Naive thymus-derived CD4-positive, alpha-beta T cell (primary cell): Measurements from ENCODE around the gene SNX9. TPM values are rescaled to one million over a fixed set of nuclear protein-coding genes. Genes with fewer than 3 reads are reported as not detected.
A peak's percentile ranks its signal among the peaks of the same experiment; 100 is the strongest.
"Not testable (repeated sequence)": the region's sequence is repeated elsewhere in the genome, so short reads cannot be mapped to it uniquely, and the experiment has no call there.

Source experiments
- ATAC-seq: fragments of 150-1000 bp; cut with Tn5 transposase; 2 replicates; pipeline ENCODE4 v1.10.0; 2021; ENCODE audit warnings: mild to moderate bottlenecking, moderate library complexity
- CTCF ChIA-PET: fragments of 350-600 bp; sonication (Branson Sonifier 250); formaldehyde crosslinking; loops from one replicate; lab custom pipeline; 2021; ENCODE audit warnings: antibody characterized with exemption; lab: Charles Lee
- POLR2A ChIA-PET: fragments of 350-600 bp; sonication (Branson Sonifier 250); formaldehyde crosslinking; loops from one replicate; lab custom pipeline; 2021; ENCODE audit warnings: antibody characterized with exemption, inconsistent platforms; lab: Charles Lee
- DNase-seq, 9 donors: peaks; one replicate each; pipeline versions ENCODE4 v3.0.0 to v3.0.0-alpha.2; 2020 to 2022; ENCODE audit warnings: mixed read lengths in 1 of 9
- H3K27ac ChIP-seq: one replicate; pipeline ENCODE4 v1.7.0; 2013; ENCODE audit warnings: mild to moderate bottlenecking, low read depth, low read length, moderate library complexity
- H3K27me3 ChIP-seq, 2 donors: one replicate each; pipeline ENCODE4 v1.7.0; 2013; ENCODE audit warnings: low read length in 2 of 2, mild to moderate bottlenecking in 2 of 2, moderate library complexity in 2 of 2; ENCODE audit not compliant: control insufficient read depth in 2 of 2, insufficient read depth in 2 of 2
- H3K36me3 ChIP-seq, 3 experiments: 1 replicate in 2 of 3; 2 replicates in 1 of 3; pipeline ENCODE4 v1.7.0; 2013; ENCODE audit warnings: low read length in 3 of 3, mild to moderate bottlenecking in 3 of 3, moderate library complexity in 1 of 3; ENCODE audit not compliant: insufficient read depth in 3 of 3, control insufficient read depth in 2 of 3
- H3K4me1 ChIP-seq, 2 donors: one replicate each; pipeline ENCODE4 v1.7.0; 2013; ENCODE audit warnings: low read length in 2 of 2, mild to moderate bottlenecking in 2 of 2, moderate library complexity in 1 of 2; ENCODE audit not compliant: control insufficient read depth in 2 of 2, insufficient read depth in 2 of 2
- H3K4me3 ChIP-seq: 2 replicates; pipeline ENCODE4 v1.7.0; 2013; ENCODE audit warnings: mild to moderate bottlenecking, low read length
- H3K9me3 ChIP-seq, 3 experiments: 1 replicate in 2 of 3; 2 replicates in 1 of 3; pipeline ENCODE4 v1.7.0; 2013; ENCODE audit warnings: low read length in 3 of 3; ENCODE audit not compliant: control insufficient read depth in 2 of 3
- H3K27ac Mint-ChIP-seq, 9 donors: one replicate each; pipeline ENCODE4 v1.8.0; 2020 to 2022; ENCODE audit warnings: mixed read lengths in 9 of 9, mild to moderate bottlenecking in 8 of 9, moderate library complexity in 5 of 9, inconsistent platforms in 2 of 9
- H3K27me3 Mint-ChIP-seq, 5 donors: one replicate each; pipeline ENCODE4 v1.8.0; 2021 to 2022; ENCODE audit warnings: mixed read lengths in 5 of 5, mild to moderate bottlenecking in 1 of 5
- H3K36me3 Mint-ChIP-seq, 5 donors: one replicate each; pipeline ENCODE4 v1.8.0; 2020 to 2022; ENCODE audit warnings: mixed read lengths in 5 of 5, mild to moderate bottlenecking in 3 of 5, inconsistent platforms in 1 of 5
- H3K4me1 Mint-ChIP-seq, 7 donors: one replicate each; pipeline ENCODE4 v1.8.0; 2020 to 2022; ENCODE audit warnings: mixed read lengths in 7 of 7, mild to moderate bottlenecking in 3 of 7, inconsistent platforms in 1 of 7
- H3K4me3 Mint-ChIP-seq, 10 donors: one replicate each; pipeline ENCODE4 v1.8.0; 2020 to 2022; ENCODE audit warnings: mild to moderate bottlenecking in 10 of 10, mixed read lengths in 10 of 10, moderate library complexity in 6 of 10, inconsistent platforms in 2 of 10
- H3K9me3 Mint-ChIP-seq, 11 donors: one replicate each; pipeline ENCODE4 v1.8.0; 2020 to 2022; ENCODE audit warnings: mixed read lengths in 11 of 11, mild to moderate bottlenecking in 4 of 11, inconsistent platforms in 1 of 11, moderate library complexity in 1 of 11
- intact Hi-C, 2 donors: fragments of 100-400 bp; cut with micrococcal nuclease; formaldehyde crosslinking; loops; one replicate each; pipeline ENCODE4 v1.15.1; 2023
- polyA plus RNA-seq, 2 donors: library from polyadenylated mRNA; unstranded; fragments of 300-500 nt; fragmentation: Illumina TruSeq; gene quantifications; one replicate each; pipeline ENCODE4 v1.2.3, GENCODE V29; 2021
- total RNA-seq, 6 experiments: library from RNA in 5 of 6; stranded (reverse) in 5 of 6; gene quantifications; 1 replicate in 5 of 6; 2 replicates in 1 of 6; pipeline ENCODE4 v1.2.3 and lab custom pipeline; 2021 to 2026

The SNX9 gene
- total and polyA plus RNA-seq, 7 experiments from 2014 or later: 13.4 to 51.5 (median 36.4) TPM

DNA sequence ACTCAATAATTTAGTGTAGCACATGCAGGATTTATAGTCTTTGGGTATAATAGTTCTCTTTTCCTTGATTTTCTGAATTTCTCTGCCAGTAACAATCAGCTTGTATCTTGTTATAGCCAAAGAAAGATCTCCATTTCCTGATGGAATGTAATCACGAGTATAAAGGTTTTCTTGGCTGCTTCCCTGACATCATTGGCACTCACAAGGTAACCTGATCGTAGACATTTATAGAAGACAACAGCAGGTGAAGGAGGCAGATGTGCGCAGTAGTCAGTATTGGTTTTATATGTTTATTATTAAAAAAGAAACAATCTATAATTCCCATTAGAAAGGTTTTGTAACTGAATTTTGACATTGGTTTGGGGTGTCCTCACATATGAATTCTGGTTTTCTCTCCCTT, 114.3 kb downstream of the SNX9 start:
- no peaks in the 10 kb centered on the region for H3K9me3 ChIP-seq
- peaks cover 0 to 67% (median 24%) of the 10 kb centered on the region in 3 experiments for H3K36me3 ChIP-seq
- Mint-ChIP-seq H3K4me1 (peaks cover 0 to 16% (median 0%) of the 10 kb centered on the region in 7 donors), H3K27me3 (no peaks in the 10 kb centered on the region), H3K36me3 (peaks cover 16 to 55% (median 29%) of the 10 kb centered on the region in 5 donors), H3K4me3 (no peak overlapping the region), H3K27ac (peak overlapping the region in 2 of 9 donors; percentile 53 to 54), H3K9me3 (no peaks in the 10 kb centered on the region)
- H3K27ac ChIP-seq: no peak overlapping the region
- DNase-seq (no peak), ATAC-seq (no peak)
- CTCF ChIA-PET: interaction anchor here (1.2 to 1.3 kb wide), 2 partner anchors 89 to 135 kb away, joined by 5 to 6 read pairs; no protein-coding TSS in a partner anchor
- H3K4me1 ChIP-seq: no peaks in the 10 kb centered on the region
- POLR2A ChIA-PET: interaction anchor here (2.3 kb wide), 1 partner anchor 10 kb away, joined by 5 read pairs; no protein-coding TSS in a partner anchor
- H3K4me3 ChIP-seq: no peak overlapping the region
- H3K27me3 ChIP-seq: no peaks in the 10 kb centered on the region
- intact Hi-C loops: no loop called here

DNA sequence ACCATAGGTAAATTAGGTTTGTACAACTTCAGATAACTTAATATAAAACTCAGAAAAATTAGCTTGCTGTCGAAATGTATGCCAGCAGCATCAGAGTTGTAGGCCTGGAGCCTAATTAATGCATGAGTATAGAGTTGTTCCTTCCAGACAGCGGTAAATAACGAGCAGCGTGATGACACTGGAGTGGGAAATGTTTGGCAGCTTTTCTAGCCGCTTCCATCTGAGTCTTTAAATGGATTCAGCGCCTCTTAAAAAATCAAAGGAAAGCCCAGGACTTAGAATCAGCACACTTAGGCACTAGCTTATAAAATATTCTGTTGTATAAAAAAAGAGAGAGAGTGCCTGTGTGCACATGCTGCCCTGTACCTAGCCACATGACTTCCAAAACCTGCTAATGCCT, 114.9 kb downstream of the SNX9 start:
- peaks cover 0 to 67% (median 24%) of the 10 kb centered on the region in 3 experiments for H3K36me3 ChIP-seq
- H3K27me3 ChIP-seq: no peaks in the 10 kb centered on the region
- Mint-ChIP-seq H3K9me3 (no peaks in the 10 kb centered on the region), H3K27ac (peak overlapping the region in 3 of 9 donors; percentile 54 to 75 (median 54)), H3K4me3 (no peak overlapping the region), H3K36me3 (peaks cover 17 to 59% (median 32%) of the 10 kb centered on the region in 5 donors), H3K27me3 (no peaks in the 10 kb centered on the region), H3K4me1 (peaks cover 0 to 16% (median 0%) of the 10 kb centered on the region in 7 donors)
- H3K4me1 ChIP-seq: no peaks in the 10 kb centered on the region
- DNase-seq (no peak), ATAC-seq (no peak)
- no peak overlapping the region for H3K27ac ChIP-seq
- intact Hi-C loops: loop anchor here in 1 of 2 donors (2.0 kb wide), 1 partner anchor 13 kb away; no protein-coding TSS in a partner anchor
- no peaks in the 10 kb centered on the region for H3K9me3 ChIP-seq
- ChIA-PET CTCF (no interaction called here), POLR2A (no interaction called here)
- H3K4me3 ChIP-seq: no peak overlapping the region

DNA sequence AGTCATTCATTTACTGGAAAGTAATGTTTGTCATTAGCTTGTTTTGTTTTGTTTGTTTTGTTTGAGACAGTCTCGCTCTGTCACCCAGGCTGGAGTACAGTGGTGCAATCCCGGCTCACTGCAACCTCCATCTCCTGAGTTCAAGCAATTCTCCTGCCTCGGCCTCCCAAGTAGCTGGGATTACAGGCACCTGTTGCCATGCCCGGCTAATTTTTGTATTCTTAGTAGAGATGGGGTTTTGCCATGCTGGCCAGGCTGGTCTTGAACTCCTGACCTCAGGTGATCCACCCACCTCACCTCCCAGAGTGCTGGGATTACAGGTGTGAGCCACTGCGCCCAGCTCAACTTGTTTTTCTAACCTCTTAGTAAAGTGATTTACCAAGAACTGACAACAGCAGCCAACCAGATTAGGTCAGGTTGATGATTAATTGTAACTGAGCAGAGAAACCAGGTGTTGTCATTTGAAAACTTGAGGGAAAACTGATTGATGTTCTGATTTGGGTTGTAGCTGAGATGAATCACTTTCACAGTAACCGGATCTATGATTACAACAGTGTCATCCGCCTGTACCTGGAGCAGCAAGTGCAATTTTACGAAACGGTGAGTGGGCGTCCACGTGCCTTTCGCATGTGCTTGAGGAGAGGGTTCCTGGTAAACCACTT, 117.5 kb downstream of the SNX9 start:
- POLR2A ChIA-PET, H3K4me3 ChIP-seq, H3K9me3 ChIP-seq, ATAC-seq, H3K4me1 ChIP-seq, H3K4me3 Mint-ChIP-seq, H3K9me3 Mint-ChIP-seq, H3K27me3 Mint-ChIP-seq, CTCF ChIA-PET, H3K27ac ChIP-seq, H3K27me3 ChIP-seq: not testable (repeated sequence)
- peaks cover 0 to 76% (median 12%) of the 10 kb centered on the region in 3 experiments for H3K36me3 ChIP-seq
- intact Hi-C loops: loop anchor here in 1 of 2 donors (10.0 kb wide), 1 partner anchor 626 kb away; no protein-coding TSS in a partner anchor
- DNase-seq: peak in 1 of 9 donors; percentile 54
- H3K27ac Mint-ChIP-seq: peak overlapping the region in 6 of 9 donors; percentile 8 to 47 (median 32)
- peaks cover 0 to 20% (median 4%) of the 10 kb centered on the region in 7 donors for H3K4me1 Mint-ChIP-seq
- H3K36me3 Mint-ChIP-seq: peaks cover 12 to 64% (median 36%) of the 10 kb centered on the region in 5 donors

DNA sequence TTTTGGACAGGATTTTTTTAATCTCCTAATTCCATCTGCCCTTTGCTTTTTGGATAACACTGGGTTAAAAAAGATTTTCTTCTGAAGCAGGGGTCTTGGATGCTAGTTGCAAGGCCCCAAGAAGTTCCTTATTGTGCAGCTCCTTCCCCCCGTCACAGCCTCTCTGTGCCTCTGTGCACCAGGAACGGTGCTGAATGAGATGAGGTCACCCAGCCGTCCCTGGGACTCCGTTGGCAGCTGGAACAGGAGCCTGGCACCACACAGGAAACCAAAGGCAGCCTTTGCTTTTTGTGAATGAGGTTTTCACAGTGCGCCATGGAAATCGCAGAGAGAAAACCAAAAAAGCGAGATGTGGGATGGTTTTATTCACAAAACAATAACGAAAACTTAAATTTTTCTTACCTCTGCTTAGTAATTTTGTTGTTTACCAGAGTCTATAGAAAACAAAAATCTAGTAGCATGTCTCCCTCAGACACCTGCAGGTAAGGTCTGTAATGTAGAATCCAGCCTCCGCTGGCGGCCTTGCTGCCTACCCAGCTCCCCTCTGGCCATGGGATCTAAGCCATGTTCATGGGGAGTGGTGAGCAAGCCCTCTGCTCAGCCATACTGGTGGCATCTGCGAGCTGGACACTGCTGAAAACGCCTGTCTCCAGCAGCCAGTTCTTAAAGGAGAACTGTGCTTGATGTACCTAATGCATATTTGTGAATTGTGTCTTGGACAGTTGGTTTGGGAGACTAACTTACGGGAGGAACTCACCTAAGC, 118.2 kb downstream of the SNX9 start:
- peaks cover 11 to 58% (median 37%) of the 10 kb centered on the region in 5 donors for H3K36me3 Mint-ChIP-seq
- Histone ChIP-seq H3K27me3 (no peaks in the 10 kb centered on the region), H3K36me3 (peaks cover 0 to 70% (median 11%) of the 10 kb centered on the region in 3 experiments), H3K9me3 (no peaks in the 10 kb centered on the region), H3K4me3 (no peak overlapping the region), H3K27ac (no peak overlapping the region), H3K4me1 (no peaks in the 10 kb centered on the region)
- ATAC-seq (no peak), DNase-seq (no peak)
- ChIA-PET CTCF (no interaction called here), POLR2A (no interaction called here)
- peak overlapping the region in 3 of 9 donors; percentile 16 to 53 (median 25) for H3K27ac Mint-ChIP-seq
- no peak overlapping the region for H3K4me3 Mint-ChIP-seq
- H3K27me3 Mint-ChIP-seq: no peaks in the 10 kb centered on the region
- intact Hi-C loops: loop anchor here in 1 of 2 donors (10.0 kb wide), 1 partner anchor 626 kb away; no protein-coding TSS in a partner anchor
- no peaks in the 10 kb centered on the region for H3K9me3 Mint-ChIP-seq
- H3K4me1 Mint-ChIP-seq: peaks cover 0 to 25% (median 4%) of the 10 kb centered on the region in 7 donors

DNA sequence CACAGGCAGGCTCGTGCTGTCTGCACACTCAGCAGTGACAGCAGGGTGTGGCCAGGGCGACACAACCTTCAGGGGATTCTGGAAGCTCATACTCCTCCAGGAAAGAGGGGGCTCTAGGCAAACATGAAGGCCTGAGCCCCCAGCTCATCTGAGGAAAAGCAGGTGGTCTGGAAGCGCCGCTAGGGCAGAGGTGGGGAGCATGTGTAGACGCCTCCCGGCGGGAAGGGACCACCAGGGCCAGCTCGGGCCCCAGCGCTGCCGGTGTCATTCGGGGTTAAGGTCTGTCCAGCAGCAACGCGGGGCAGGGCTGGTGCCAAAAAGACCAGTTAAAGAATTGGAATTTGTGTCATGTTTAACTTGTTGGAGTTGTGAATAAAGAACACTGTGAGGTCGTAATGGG, 119.3 kb downstream of the SNX9 start:
- ATAC-seq: no peak

DNA sequence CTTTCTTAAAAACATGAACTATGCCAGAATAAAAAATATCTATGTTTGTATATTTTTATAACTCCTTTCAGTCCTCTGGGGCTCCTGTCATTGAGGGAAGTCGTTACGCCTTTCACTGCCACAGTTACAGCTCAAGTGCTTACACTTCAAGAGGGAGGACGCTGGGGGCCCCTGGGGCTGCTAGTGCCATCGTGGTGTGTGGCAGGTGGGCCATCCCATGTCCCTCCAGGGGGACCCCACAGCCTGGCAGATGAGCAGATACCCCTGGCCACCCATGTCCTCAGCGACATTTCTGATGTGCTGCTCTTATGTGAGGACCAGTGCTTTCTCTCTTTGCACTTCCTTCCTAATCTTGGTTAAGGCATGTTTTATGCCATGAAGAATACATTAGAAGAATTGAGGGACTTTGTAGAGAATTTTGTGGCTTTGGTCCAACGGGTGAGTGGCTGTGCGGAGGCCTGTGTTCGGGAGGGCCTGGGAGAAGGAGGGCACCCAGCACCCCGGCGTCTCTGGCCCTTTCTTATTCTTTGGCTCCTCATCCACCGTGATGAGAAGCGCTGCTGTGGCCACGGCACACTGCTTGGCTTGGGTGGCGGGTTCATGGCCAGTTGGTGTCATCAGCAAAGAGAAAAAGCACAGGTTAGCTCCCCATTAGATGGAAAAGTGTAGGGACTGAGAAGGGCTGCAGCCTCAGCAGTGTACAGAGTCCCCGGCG, 120.4 kb downstream of the SNX9 start:
- no peak overlapping the region for H3K27ac ChIP-seq
- peaks cover 0 to 63% (median 11%) of the 10 kb centered on the region in 3 experiments for H3K36me3 ChIP-seq
- Mint-ChIP-seq H3K36me3 (peaks cover 11 to 46% (median 37%) of the 10 kb centered on the region in 5 donors), H3K4me1 (peaks cover 0 to 30% (median 5%) of the 10 kb centered on the region in 7 donors), H3K4me3 (no peak overlapping the region), H3K27ac (peak overlapping the region in 3 of 9 donors; percentile 40 to 61 (median 49)), H3K9me3 (peaks cover 0 to 8% (median 0%) of the 10 kb centered on the region in 11 donors), H3K27me3 (no peaks in the 10 kb centered on the region)
- no peaks in the 10 kb centered on the region for H3K27me3 ChIP-seq
- no peaks in the 10 kb centered on the region for H3K9me3 ChIP-seq
- ChIA-PET CTCF (no interaction called here), POLR2A (no interaction called here)
- H3K4me3 ChIP-seq: no peak overlapping the region
- ATAC-seq (no peak), DNase-seq (no peak)
- H3K4me1 ChIP-seq: no peaks in the 10 kb centered on the region
- intact Hi-C loops: loop anchor here in 1 of 2 donors (10.0 kb wide), 1 partner anchor 629 kb away; no protein-coding TSS in a partner anchor

More for the DNA sequence above, 119.3 kb downstream of the SNX9 start:
- Mint-ChIP-seq H3K4me3 (no peak overlapping the region), H3K36me3 (peaks cover 11 to 54% (median 37%) of the 10 kb centered on the region in 5 donors), H3K9me3 (peaks cover 0 to 3% (median 0%) of the 10 kb centered on the region in 11 donors), H3K4me1 (peaks cover 0 to 30% (median 5%) of the 10 kb centered on the region in 7 donors), H3K27ac (peak overlapping the region in 2 of 9 donors; percentile 7 to 53), H3K27me3 (no peaks in the 10 kb centered on the region)
- Histone ChIP-seq H3K4me3 (no peak overlapping the region), H3K27me3 (no peaks in the 10 kb centered on the region), H3K27ac (no peak overlapping the region), H3K9me3 (no peaks in the 10 kb centered on the region), H3K4me1 (no peaks in the 10 kb centered on the region), H3K36me3 (peaks cover 0 to 66% (median 11%) of the 10 kb centered on the region in 3 experiments)
- POLR2A ChIA-PET: interaction anchor here (0.6 kb wide), 1 partner anchor 83 kb away, joined by 3 read pairs; no protein-coding TSS in a partner anchor
- CTCF ChIA-PET: no interaction called here
- intact Hi-C loops: loop anchor here in 1 of 2 donors (10.0 kb wide), 1 partner anchor 628 kb away; no protein-coding TSS in a partner anchor
- DNase-seq: no peak
